GM12878 (cell line): ENCODE data around the gene CD99. TPM values are rescaled to one million over a fixed set of nuclear protein-coding genes. Genes with fewer than 3 reads are reported as not detected.

Experiments
- ATF2 ChIP-seq: IDR thresholded peaks from 2 replicates; pipeline ENCODE4 v1.6.1; 2012; ENCODE audit warnings: low read length, inconsistent platforms
- BCL11A ChIP-seq: IDR thresholded peaks from 2 replicates; pipeline ENCODE4 v1.6.1; 2011; ENCODE audit warnings: low read depth, low read length
- BCL3 ChIP-seq: IDR thresholded peaks from 2 replicates; pipeline ENCODE4 v1.6.1; 2011; ENCODE audit warnings: borderline replicate concordance, low read depth, mild to moderate bottlenecking, moderate library complexity, low read length; ENCODE audit not compliant: insufficient read depth, poor library complexity, severe bottlenecking
- CEBPZ ChIP-seq: fragments of 150-350 bp; IDR thresholded peaks from 2 replicates; pipeline ENCODE4 v1.6.1; 2016; ENCODE audit warnings: low read depth, low read length
- CHD1 ChIP-seq: IDR thresholded peaks from 2 replicates; pipeline ENCODE4 v1.6.1; 2012; ENCODE audit warnings: low read depth, low read length, improper control_type of control experiment
- E2F4 ChIP-seq: IDR thresholded peaks from 2 replicates; pipeline ENCODE4 v1.6.1; 2012; ENCODE audit warnings: low read depth, low read length, improper control_type of control experiment
- IKZF2 ChIP-seq, 2 experiments: fragments of 450-650 bp; IDR thresholded peaks; 2 replicates each; pipeline ENCODE4 v1.6.1; 2017; ENCODE audit warnings: mild to moderate bottlenecking in 2 of 2, moderate library complexity in 2 of 2
- NRF1 ChIP-seq: conservative IDR thresholded peaks from 2 replicates; pipeline ENCODE4 v1.6.1; 2011; ENCODE audit warnings: mild to moderate bottlenecking, low read depth, low read length, improper control_type of control experiment
- PAX5 ChIP-seq: IDR thresholded peaks from 2 replicates; pipeline ENCODE4 v1.6.1; 2011; ENCODE audit warnings: low read depth, low read length, borderline replicate concordance
- PRDM15 ChIP-seq: fragments of 450-650 bp; formaldehyde crosslinking; IDR thresholded peaks from 2 replicates; pipeline ENCODE4 v1.4.0; 2020; ENCODE audit warnings: mild to moderate bottlenecking, moderate library complexity
- polyA plus RNA-seq, 11 experiments: library from polyadenylated mRNA; depleted of rRNA in 4 of 11; unstranded in 6 of 11; stranded (reverse) in 5 of 11; fragments of >200 nt; fragmentation: Nextera tagmentation in 4 of 11; fragmentation: Illumina TruSeq in 1 of 11; extraction: Ambion mirVana in 4 of 11; extraction: Trizol in 1 of 11; gene quantifications; 1 replicate in 1 of 11; 2 replicates in 10 of 11; pipeline versions ENCODE4 v1.2.1 to v1.2.3, GENCODE V29; 2011 to 2016; ENCODE audit warnings: inconsistent platforms in 2 of 11, missing spikeins in 2 of 11, low read depth in 1 of 11
- total RNA-seq, 4 experiments: library from RNA; depleted of rRNA in 3 of 4; stranded (reverse); fragments of >200 nt in 3 of 4; fragmentation: Illumina TruSeq in 1 of 4; extraction: Trizol in 1 of 4; gene quantifications; 2 replicates each; pipeline versions ENCODE4 v1.2.1 to v1.2.3, GENCODE V29; 2013 to 2021

The CD99 gene
- total and polyA plus RNA-seq, 10 of the 15 experiments (the other 5 are each of a cell fraction or from before 2014, with no cell fraction given), result 24.8 to 242 (median 158) TPM

- no peak for TF ChIP-seq NRF1
- no peak for TF ChIP-seq ATF2
- TF ChIP-seq IKZF2 (IDR thresholded peaks at IDR 0.05), result no peak
- no peak for TF ChIP-seq CEBPZ
- TF ChIP-seq BCL3, result no peak
- TF ChIP-seq E2F4, result no peak
- TF ChIP-seq BCL11A, result no peak
- no peak for TF ChIP-seq PAX5
- TF ChIP-seq PRDM15 (CRISPR knock-in tag), result no peak
- no peak for TF ChIP-seq CHD1
These were observed 26.2 kb downstream of the CD99 start (continued) for GRCh38 chrX:2717312-2717711.
